GM12878 (cell line): ENCODE measurements around the gene DPP6. TPM values are rescaled to one million over a fixed set of nuclear protein-coding genes. Genes with fewer than 3 reads are reported as not detected.

Experiments
- ATAC-seq: fragments of 200-7000 bp; cut with Tn5 transposase; 3 replicates; pipeline ENCODE4 v1.9.1; 2020; ENCODE audit warnings: mild to moderate bottlenecking, moderate library complexity
- BruUV-seq: library from RNA; stranded (reverse); fragments of 400-500 nt; replicated peaks from 2 replicates; lab custom pipeline; 2021; lab: Mats Ljungman, UMichigan
- CTCF ChIA-PET: fragments of 300-600 bp; sonication (Branson Sonifier 250); formaldehyde crosslinking; extraction: SDS; loops from one replicate; lab custom pipeline; 2021; ENCODE audit warnings: inconsistent platforms; lab: Yijun Ruan, JAX
- POLR2A ChIA-PET: fragments of 350-600 bp; formaldehyde crosslinking; extraction: SDS; loops from one replicate; lab custom pipeline; 2021; ENCODE audit warnings: inconsistent platforms; lab: Charles Lee
- RAD21 ChIA-PET: fragments of 300-600 bp; sonication (Branson Sonifier 250); formaldehyde crosslinking; loops from one replicate; lab custom pipeline; 2023; ENCODE audit warnings: antibody characterized with exemption; ENCODE audit not compliant: unreplicated experiment; lab: Charles Lee
- SMC1A ChIA-PET: fragments of 300-600 bp; sonication (Branson Sonifier 250); formaldehyde crosslinking; loops from one replicate; lab custom pipeline; 2023; ENCODE audit not compliant: unreplicated experiment, uncharacterized antibody; lab: Charles Lee
- DNase-seq: peaks from one replicate; pipeline ENCODE4 v3.0.0-alpha.2; 2011; ENCODE audit warnings: low read depth, low spot score
- FAIRE-seq: peaks from 3 replicates; lab custom pipeline; 2011; peaks lifted over from hg19 to GRCh38; lab: Jason Lieb, UNC
- H2AFZ ChIP-seq: 2 replicates; pipeline ENCODE4 v1.6.0; 2011; ENCODE audit warnings: low read depth, low read length, control low read depth; ENCODE audit not compliant: control insufficient read depth
- H3K27ac ChIP-seq: 2 replicates; pipeline ENCODE4 v1.5.1; 2011; ENCODE audit warnings: control low read depth; ENCODE audit not compliant: control insufficient read depth, insufficient read depth
- H3K27me3 ChIP-seq, 2 experiments: replicated peaks in 1 of 2; 2 replicates each; pipeline versions ENCODE4 v1.6.0 to v1.6.1; 2011; ENCODE audit warnings: low read length in 1 of 2; ENCODE audit not compliant: control insufficient read depth in 2 of 2, insufficient read depth in 2 of 2
- H3K36me3 ChIP-seq, 2 experiments: 2 replicates each; pipeline ENCODE4 v1.5.1; 2011; ENCODE audit warnings: low read length in 1 of 2; ENCODE audit not compliant: control insufficient read depth in 2 of 2, insufficient read depth in 2 of 2
- H3K4me1 ChIP-seq: 2 replicates; pipeline ENCODE4 v1.6.1; 2011; ENCODE audit warnings: mild to moderate bottlenecking, low read length, moderate library complexity, mixed read lengths; ENCODE audit not compliant: control insufficient read depth, insufficient read depth
- H3K4me2 ChIP-seq: 2 replicates; pipeline ENCODE4 v1.6.0; 2011; ENCODE audit warnings: control low read depth; ENCODE audit not compliant: control insufficient read depth, insufficient read depth
- H3K4me3 ChIP-seq: fragments of 200-600 bp; sonication (generic); 2 replicates; pipeline ENCODE4 v1.5.1; 2016
- H3K79me2 ChIP-seq: 2 replicates; pipeline ENCODE4 v1.6.0; 2011; ENCODE audit warnings: low read length; ENCODE audit not compliant: control insufficient read depth, insufficient read depth
- H3K9ac ChIP-seq: 2 replicates; pipeline ENCODE4 v1.8.0; 2011; ENCODE audit warnings: low read length, control low read depth, mixed read lengths; ENCODE audit not compliant: control insufficient read depth, insufficient read depth
- H3K9me3 ChIP-seq: replicated peaks from 3 replicates; pipeline ENCODE4 v1.5.1; 2011; ENCODE audit warnings: mild to moderate bottlenecking, low read length; ENCODE audit not compliant: control insufficient read depth, insufficient read depth
- H4K20me1 ChIP-seq: 2 replicates; pipeline ENCODE4 v1.6.0; 2011; ENCODE audit not compliant: control insufficient read depth, insufficient read depth
- CTCF ChIP-seq, 3 experiments: IDR thresholded peaks in 2 of 3; conservative IDR thresholded peaks in 1 of 3; 2 replicates each; pipeline ENCODE4 v1.5.1; 2011; ENCODE audit warnings: low read depth in 3 of 3, low read length in 3 of 3, mild to moderate bottlenecking in 3 of 3, control low read depth in 2 of 3, moderate library complexity in 2 of 3, inconsistent platforms in 1 of 3, mixed read lengths in 1 of 3; ENCODE audit not compliant: control insufficient read depth in 2 of 3, insufficient read depth in 1 of 3; ENCODE audit errors: extremely low read depth in 1 of 3
- JUNB ChIP-seq: IDR thresholded peaks from 2 replicates; pipeline ENCODE4 v1.6.1; 2016; ENCODE audit warnings: antibody characterized with exemption, mild to moderate bottlenecking
- JUND ChIP-seq: IDR thresholded peaks from 2 replicates; pipeline ENCODE4 v1.6.1; 2012; ENCODE audit warnings: low read depth, mild to moderate bottlenecking, low read length, improper control_type of control experiment, moderate library complexity
- MYB ChIP-seq: fragments of 150-350 bp; IDR thresholded peaks from 2 replicates; pipeline ENCODE4 v1.6.1; 2014; ENCODE audit warnings: mild to moderate bottlenecking, low read depth, low read length, borderline replicate concordance
- NKRF ChIP-seq: fragments of 450-650 bp; conservative IDR thresholded peaks from 2 replicates; pipeline ENCODE4 v1.6.1; 2017; ENCODE audit warnings: mild to moderate bottlenecking, moderate library complexity
- RAD21 ChIP-seq: IDR thresholded peaks from 2 replicates; pipeline ENCODE4 v1.6.1; 2011; ENCODE audit warnings: mild to moderate bottlenecking, low read depth, low read length, moderate library complexity; ENCODE audit not compliant: insufficient read depth
- SIN3A ChIP-seq: IDR thresholded peaks from 2 replicates; pipeline ENCODE4 v1.6.1; 2012; ENCODE audit warnings: low read depth, low read length, improper control_type of control experiment
- SMC3 ChIP-seq: IDR thresholded peaks from 2 replicates; pipeline ENCODE4 v1.6.1; 2011; ENCODE audit warnings: low read length, improper control_type of control experiment, borderline replicate concordance
- SRF ChIP-seq, 2 experiments: IDR thresholded peaks; 2 replicates each; pipeline ENCODE4 v1.6.1; 2011; ENCODE audit warnings: low read depth in 2 of 2, low read length in 2 of 2, mild to moderate bottlenecking in 1 of 2, moderate library complexity in 1 of 2
- ZNF207 ChIP-seq: fragments of 450-650 bp; IDR thresholded peaks from 2 replicates; pipeline ENCODE4 v1.6.1; 2014; ENCODE audit warnings: antibody characterized with exemption, mild to moderate bottlenecking, borderline replicate concordance
- WGBS: methylation state at CpG from one replicate; pipeline ENCODE4 v1.1.6; 2016; ENCODE audit warnings: low lambda C conversion rate; ENCODE audit not compliant: insufficient replicate concordance, insufficient coverage; ENCODE audit errors: missing lambda C conversion rate; 5-methylcytosine and 5-hydroxymethylcytosine counted together
- in situ Hi-C: fragments of 300-500 bp; cut with MboI; formaldehyde crosslinking; loops from 9 replicates; pipeline ENCODE4 v1.14.3; 2018; ENCODE audit warnings: mixed read lengths
- intact Hi-C: fragments of 100-400 bp; cut with micrococcal nuclease; formaldehyde crosslinking; loops from one replicate; pipeline ENCODE4 v1.14.2; 2022; ENCODE audit not compliant: unreplicated experiment
- polyA plus RNA-seq, 11 experiments: library from polyadenylated mRNA; depleted of rRNA in 4 of 11; unstranded in 6 of 11; stranded (reverse) in 5 of 11; fragments of >200 nt; fragmentation: Nextera tagmentation in 4 of 11; fragmentation: Illumina TruSeq in 1 of 11; extraction: Ambion mirVana in 4 of 11; extraction: Trizol in 1 of 11; gene quantifications; 1 replicate in 1 of 11; 2 replicates in 10 of 11; pipeline versions ENCODE4 v1.2.1 to v1.2.3, GENCODE V29; 2011 to 2016; ENCODE audit warnings: inconsistent platforms in 2 of 11, missing spikeins in 2 of 11, low read depth in 1 of 11
- total RNA-seq, 4 experiments: library from RNA; depleted of rRNA in 3 of 4; stranded (reverse); fragments of >200 nt in 3 of 4; fragmentation: Illumina TruSeq in 1 of 4; extraction: Trizol in 1 of 4; gene quantifications; 2 replicates each; pipeline versions ENCODE4 v1.2.1 to v1.2.3, GENCODE V29; 2013 to 2021

Gene DPP6
- total and polyA plus RNA-seq, 10 of the 15 experiments (the other 5 are each of a cell fraction or from before 2014, with no cell fraction given), result not detected

GRCh38 chr7:154927624-154928125 is 875.5 kb downstream of the DPP6 start:
- ATAC-seq, result peak; percentile 87
- under 1% methylated on average over 5 of the region's 5 CpGs for WGBS
- Histone ChIP-seq H3K4me2 (peak overlapping the region; percentile 93), H3K27ac (peak overlapping the region; percentile 82), H3K4me3 (peak overlapping the region; percentile 66), H3K27me3 (no peaks in the 10 kb centered on the region)
- BruUV-seq, result no TSS peak
- POLR2A ChIA-PET, result interaction anchor here (1.0 to 2.1 kb wide), 6 partner anchors 73 to 372 kb away, joined by 3 to 7 read pairs (median 4); partner anchors contain the start of gene PAXIP1
- no peak for FAIRE-seq
- no peak for TF ChIP-seq JUNB
- no peak for TF ChIP-seq SRF (IDR thresholded peaks at IDR 0.05; ENCODE audit: low read depth in 2 of 2, low read length in 2 of 2)
- peak; percentile 53 for TF ChIP-seq NKRF
- TF ChIP-seq ZNF207, result 0 out of 2 replicates have a peak, but pooled peaks have one; percentile 54
- peak; percentile 64; the same call in 1 of the 2 replicates for TF ChIP-seq SMC3
- 0 out of 2 replicates have a peak, but pooled peaks have one; percentile 1 for TF ChIP-seq SIN3A
- peak; percentile 61 to 76 (median 62) for TF ChIP-seq CTCF (IDR thresholded peaks at IDR 0.05 in 2 of 3, conservative IDR thresholded peaks at IDR 0.05 in 1 of 3; ENCODE audit: control insufficient read depth in 2 of 3, extremely low read depth in 1 of 3, insufficient read depth in 1 of 3, low read depth in 3 of 3, low read length in 3 of 3)
- TF ChIP-seq JUND, result no peak
- TF ChIP-seq RAD21, result peak; percentile 91
- TF ChIP-seq MYB, result no peak
- TF ChIP-seq, all 136 proteins: peak for 6
- ChIA-PET CTCF (interaction anchor here (0.6 to 5.2 kb wide), 75 partner anchors 10 to 840 kb away, joined by 3 to 97 read pairs (median 4); partner anchors contain the start of genes INSIG1 and PAXIP1), SMC1A (interaction anchor here (0.6 to 3.6 kb wide), 52 partner anchors 9 to 831 kb away, joined by 3 to 44 read pairs (median 4); partner anchors contain the start of gene PAXIP1), RAD21 (interaction anchor here (0.6 to 3.5 kb wide), 39 partner anchors 10 to 671 kb away, joined by 3 to 56 read pairs (median 4); partner anchors contain the start of gene PAXIP1)
- Histone ChIP-seq H3K9me3 (peaks cover 1% of the 10 kb centered on the region; the same call in 1 of the 3 replicates), H3K4me1 (peaks cover 4% of the 10 kb centered on the region; the same call in 1 of the 2 replicates), H2AFZ (peak overlapping the region; percentile 96), H3K36me3 (no peaks in the 10 kb centered on the region), H3K79me2 (peaks cover 3% of the 10 kb centered on the region; the same call in 1 of the 2 replicates), H4K20me1 (no peaks in the 10 kb centered on the region), H3K9ac (peak overlapping the region; percentile 86)
- peak; percentile 39 for DNase-seq
- in situ Hi-C loops, result loop anchor here (5.0 kb wide), 2 partner anchors 275 to 415 kb away; no protein-coding TSS in a partner anchor
- intact Hi-C loops, result loop anchor here (1.0 to 10.0 kb wide), 7 partner anchors 81 to 837 kb away; no protein-coding TSS in a partner anchor
